Stimulated activated CD8-positive, alpha-beta memory T cell treated with anti-CD3 and anti-CD28 coated beads, Interleukin-4, amount 100 ng/mL, for 1 hour (primary cell): Measurements from ENCODE around the gene CFAP161.
"Not testable (repeated sequence)": the region's sequence is repeated elsewhere in the genome, so short reads cannot be mapped to it uniquely, and the experiment has no call there.

Experiments used
- DNase-seq, 2 donors: peaks; one replicate each; pipeline ENCODE4 v3.0.0-alpha.2; 2020; ENCODE audit warnings: low read depth in 2 of 2, low spot score in 1 of 2

The CFAP161 gene

DNA sequence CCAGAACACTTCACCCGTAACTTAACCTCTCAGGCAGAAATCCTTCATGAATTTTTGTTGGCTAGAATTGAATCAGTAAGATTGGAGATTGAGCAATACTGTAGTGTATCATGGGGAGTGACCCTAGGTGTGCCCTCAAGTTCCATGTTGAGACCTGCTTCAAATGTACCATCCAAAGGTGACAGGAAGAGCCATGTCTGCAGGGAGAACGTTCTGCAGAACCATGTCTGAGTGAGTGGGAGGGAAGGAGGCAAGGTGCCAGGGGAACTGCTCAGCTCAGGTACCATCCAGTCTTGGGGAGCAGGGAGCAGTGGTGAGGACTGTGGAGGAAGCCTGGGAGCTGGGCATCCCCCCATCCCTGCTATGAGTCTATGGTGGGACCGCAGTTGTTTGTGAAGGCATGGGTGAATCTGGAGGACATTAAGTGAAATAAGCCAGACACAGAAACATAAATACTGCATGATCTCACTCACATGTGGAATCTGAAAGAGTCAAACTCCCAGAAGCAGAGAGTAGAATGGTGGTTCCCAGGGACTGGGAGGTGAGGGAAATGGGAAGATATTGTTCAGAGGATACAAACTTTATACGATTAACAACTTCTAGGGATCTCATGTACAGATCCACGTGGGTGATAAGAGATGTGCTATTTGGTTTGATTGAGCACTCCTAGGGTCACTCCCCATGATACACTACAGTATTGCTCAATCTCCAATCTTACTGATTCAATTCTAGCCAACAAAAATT lies 23.3 kb downstream of the CFAP161 start:
- DNase-seq: no peak

DNA sequence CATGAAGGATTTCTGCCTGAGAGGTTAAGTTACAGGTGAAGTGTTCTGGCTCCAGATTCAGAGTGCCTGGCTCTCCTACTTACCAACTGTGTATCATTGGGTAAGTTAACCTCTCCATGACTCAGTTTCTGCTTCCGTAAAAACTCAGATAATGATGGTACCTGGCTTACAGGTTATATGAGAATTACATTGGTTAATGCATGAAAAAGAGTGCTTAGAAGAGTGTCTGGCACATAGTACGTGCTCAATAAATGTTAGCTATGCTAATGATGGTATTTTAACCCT lies 23.8 kb downstream of the CFAP161 start:
- DNase-seq: no peak

DNA sequence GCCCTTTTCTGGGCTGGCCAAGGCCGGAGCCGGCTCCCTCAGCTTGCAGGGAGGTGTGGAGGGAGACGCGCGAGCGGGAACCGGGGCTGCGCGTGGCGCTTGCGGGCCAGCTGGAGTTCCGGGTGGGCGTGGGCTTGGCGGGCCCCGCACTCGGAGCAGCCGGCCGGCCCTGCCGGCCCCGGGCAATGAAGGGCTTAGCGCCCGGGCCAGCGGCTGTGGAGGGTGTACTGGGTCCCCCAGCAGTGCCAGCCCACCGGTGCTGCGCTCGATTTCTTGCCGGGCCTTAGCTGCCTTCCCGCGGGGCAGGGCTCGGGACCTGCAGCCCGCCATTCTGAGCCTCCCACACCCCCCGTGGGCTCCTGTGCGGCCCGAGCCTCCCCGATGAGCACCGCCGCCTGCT lies 24.5 kb downstream of the CFAP161 start:
- not testable (repeated sequence) for DNase-seq

DNA sequence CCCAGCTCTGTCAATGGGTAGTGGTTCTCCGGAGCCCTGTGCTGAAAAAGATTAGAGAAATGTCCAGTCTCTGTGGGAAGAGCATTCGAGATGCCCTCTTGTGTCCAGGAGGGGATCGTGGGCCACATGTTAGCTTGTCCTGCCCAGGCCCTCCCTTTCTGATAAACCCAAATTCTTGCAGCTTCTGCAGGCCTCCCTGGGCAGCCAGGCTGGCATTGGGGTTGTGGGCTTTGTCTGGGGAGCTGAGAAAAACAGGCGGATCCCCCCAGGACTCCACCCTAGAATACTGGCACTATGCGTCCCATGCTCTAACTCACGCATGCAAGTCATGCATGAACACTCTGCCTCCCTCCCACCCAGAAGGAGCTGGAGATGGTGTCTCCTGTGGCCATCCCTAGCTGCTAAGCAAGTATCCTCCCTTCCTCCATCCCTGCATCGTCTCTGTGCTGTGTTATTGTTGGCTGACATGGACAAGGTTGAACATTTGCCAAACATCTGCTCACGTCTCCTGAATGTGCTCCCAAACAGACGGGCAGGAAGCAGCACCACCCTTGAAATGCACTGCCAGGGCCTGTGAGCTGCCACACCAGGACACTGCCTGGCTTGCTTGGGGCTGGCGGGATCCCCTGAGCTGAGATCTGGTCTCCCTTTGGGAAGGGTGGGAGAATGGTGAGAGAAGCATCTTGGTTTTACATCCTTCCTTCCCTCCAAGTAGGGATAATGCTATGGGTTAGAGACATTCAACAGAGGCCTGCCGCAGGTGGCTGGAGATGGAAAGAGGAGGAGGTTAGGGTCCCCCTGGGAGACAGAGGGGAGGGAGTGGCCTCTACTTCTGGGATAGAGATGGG lies 26.5 kb downstream of the CFAP161 start:
- DNase-seq: no peak

DNA sequence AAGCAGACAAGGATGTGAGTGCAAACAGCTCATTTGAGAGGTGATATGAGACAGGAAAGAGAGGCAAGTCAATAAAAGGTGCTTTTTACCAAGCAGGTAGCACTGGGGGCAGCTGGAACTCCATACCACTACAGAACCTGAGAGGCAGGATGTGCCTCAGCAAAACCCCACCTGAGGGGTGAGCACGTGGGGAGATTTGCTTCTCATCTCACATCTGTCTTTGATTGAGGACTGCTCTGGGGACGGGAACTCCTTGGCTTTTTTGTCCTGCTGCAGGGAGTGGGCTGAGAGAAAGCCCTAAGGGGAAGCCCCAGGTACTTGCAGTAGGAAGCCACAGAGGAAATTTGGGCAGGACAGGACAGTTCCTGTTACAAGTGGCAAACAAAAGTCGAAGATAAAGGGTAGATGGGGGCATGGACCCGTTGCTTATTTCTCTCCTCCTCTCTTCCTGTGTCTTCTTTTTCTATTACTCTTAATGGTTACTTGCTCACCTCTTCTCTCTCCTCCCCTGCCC lies 27.1 kb downstream of the CFAP161 start:
- no peak for DNase-seq

DNA sequence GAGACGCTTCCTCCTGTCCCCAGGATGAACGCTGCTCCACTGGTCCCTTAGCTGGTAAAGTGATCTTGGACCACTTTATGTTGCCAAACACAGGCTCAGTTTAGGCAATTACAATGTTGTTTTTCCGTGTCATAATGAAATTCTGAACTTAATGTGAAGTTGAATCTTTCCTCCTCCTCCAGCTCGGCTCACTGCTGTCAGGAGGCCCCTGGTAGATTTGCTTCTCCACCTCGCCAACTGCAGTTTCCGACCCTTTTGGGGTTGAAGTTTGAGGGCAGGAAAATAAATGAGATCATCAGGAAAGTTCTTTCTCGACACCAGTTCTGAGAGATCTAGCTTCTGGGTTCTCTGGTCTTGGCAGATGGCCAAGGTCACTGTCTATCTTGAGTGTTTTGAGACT lies 27.8 kb downstream of the CFAP161 start:
- DNase-seq: no peak

DNA sequence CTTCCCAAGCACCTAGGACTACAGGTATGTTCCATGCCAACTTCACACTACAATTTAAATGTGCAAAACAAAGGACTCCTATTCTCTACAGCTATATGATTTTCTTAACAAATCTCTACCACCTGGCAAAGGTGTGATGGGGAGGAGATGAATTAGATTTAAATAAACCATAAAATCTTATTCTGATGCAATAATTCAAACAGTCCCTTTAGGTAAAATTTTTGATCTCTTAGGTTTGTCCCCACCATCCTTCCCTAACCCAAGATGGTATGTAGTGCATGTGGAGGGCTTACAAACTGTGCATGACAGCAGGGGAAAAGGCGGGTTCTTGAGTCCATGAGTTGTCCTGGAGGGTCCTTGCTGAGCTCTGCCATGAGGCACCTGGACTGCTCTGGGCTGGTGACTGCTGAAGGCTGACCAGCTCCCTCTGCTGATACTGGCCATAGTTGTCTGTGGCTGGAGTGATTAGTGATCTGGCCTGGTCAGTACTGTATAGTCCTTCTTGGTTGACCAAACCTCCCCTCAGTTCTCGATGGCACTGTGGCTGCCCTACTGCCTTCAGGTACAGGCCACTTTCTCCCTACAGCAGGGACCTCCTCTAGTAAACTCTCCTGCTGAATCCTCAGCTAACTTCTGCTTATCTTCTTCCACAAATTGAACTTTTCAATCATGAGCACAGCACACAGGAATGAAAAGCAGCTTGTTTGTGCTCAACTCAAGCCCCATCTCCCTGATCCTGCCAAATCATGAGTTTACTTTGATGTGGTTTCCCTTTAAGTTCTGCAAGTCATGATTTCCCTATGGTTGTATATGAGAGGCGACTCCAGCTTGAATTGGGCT lies 30.1 kb downstream of the CFAP161 start:
- no peak for DNase-seq

DNA sequence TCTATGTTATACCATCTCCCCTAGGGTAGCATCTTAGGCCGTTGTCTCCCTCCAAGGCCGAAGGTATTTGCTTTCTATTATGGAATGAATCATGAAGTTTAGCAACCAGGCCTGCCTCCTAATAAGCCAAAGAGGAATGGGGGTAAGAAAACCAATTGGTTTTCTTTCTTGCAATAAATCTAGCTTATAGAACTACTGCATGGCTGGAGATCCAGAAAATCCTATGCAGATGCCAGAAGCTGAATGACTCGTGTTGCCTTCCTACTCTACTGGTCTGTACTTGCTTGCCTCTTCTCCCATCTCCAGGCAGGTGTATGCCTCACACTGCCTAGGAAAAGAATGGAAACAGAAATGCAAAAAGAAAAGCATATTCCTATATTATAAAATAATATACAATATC lies 31.5 kb downstream of the CFAP161 start:
- DNase-seq: no peak

DNA sequence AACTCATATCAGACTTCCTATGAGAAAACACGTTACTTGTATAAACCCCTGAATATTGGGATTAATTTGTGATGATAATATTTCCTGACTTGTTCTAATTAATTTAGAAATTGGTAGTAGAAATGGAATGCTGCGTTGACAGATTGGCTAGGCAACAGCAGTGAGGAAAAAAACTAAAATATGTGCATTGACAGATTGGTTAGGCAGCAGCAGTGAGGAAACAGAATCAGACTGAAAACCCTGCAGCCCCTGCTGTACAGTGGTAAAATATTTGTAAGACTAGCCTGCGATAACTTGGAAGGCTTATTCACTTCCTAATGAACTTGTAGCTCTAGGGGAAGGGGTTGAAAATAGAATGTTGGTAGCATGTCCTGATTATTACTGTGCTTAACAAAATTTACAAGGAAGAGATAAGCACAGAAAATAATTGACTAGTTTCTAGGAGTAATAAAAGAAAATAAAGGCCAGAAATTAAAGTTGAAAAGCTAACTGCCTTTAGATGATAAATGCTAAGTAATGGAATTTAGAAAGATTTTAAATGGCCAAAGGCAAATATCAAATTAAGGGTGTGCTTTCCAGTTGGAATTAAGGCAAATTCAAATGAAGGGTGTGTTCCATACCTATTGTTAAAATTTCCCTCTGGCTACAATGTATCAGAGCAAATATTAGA lies 32.7 kb downstream of the CFAP161 start:
- no peak for DNase-seq

DNA sequence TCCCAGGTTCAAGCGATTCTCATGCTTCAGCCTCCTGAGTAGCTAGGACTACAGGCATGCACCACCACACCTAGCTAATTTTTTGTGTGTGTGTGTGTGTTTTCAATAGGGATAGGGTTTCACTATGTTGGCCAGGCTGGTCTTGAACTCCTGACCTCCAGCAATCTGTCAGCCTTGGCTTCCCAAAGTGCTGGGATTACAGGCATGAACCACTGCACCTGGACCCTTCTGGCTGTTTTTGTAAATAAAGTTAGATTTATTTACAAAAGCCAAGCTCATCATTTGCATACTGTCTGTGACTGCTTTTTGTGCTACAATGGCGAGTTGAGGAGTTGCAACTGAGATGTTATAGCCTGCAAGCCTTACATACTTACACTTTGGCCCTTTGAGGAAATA lies 34.1 kb downstream of the CFAP161 start:
- DNase-seq: no peak

DNA sequence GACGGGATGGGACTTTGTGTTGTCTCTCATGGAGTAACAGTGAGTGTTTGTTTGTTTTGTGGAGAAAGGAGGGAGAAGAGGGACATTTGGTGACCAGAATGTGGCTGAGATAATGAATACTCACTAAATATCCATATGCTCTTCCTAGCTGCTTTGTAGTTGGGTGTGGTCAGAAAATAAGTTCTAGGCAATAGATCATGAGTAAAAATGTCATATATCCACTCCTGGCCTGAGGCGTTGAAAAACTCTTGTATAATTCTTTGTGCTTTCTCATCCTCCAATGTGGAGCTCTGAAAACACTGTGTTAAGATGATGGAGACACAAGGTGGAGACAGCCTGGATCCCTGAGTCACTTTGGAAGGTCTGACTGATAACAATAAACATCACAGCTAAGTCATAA lies 34.6 kb downstream of the CFAP161 start:
- DNase-seq: no peak

DNA sequence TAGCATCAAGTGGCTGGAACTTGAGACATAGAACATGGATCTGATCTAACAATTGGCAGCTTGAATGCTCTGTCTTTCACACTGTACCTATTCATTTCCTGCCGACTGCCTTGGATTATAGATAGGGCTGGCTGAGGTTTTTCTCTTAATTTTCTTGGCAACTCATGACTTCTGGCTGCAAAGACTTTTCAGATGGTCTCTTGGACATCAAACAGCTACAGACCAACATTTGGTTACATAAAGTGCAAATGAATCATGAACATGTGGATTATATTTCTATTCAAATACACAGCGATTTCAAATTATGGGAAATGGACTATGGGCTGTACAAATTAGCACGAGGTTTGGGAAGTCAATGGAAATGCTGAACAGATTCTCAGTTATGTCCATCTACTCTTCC lies 36.4 kb downstream of the CFAP161 start:
- no peak for DNase-seq

DNA sequence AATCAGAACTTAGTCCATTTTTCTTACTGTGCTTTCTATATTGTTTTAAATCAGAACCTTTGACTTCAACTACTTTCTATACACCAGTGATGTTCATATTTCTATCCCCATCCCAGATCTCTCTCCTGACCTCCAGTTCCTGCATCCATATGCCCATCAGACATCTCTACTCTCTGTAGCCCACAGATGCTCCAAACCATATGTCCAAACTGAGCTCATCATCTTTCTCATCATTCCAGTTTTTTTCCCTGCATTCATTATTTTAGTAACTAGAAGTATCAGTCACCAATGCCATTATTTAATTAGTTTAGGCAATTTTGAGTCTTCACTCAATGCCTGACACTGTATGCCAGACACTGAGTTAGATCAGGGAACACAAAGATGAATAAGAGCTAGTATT lies 37.2 kb downstream of the CFAP161 start:
- no peak for DNase-seq

DNA sequence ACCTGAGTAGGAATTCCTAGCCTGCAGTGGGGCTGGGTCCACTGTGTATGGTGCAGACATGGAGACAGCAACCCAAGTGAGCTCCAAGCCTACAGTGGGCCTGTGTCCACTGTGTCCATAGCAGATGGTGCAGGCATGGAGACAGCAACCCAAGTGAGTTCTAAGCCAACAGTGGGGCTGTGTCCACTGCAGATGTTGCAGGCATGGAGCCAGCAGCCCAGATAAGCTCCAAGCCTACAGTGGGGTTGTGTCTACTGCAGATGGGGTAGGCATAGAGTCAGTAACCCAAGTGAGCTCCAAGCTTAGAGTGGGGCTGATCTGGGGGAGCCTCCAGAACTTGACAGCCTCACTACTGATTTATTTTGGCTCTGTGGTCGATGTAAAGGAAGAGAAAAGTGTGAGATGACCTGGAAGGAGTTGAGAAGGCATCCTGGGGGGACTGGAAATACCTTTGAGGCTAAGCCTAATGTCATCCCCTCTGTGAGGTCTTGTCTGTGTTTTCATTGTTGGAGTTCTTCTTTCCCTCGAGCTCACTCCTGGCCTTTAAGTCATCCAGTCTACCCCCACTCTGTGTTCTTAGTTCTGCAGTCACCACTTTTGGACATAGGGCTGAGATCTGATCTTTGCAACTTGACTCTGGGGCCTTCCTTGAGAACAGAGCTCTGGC lies 40.2 kb downstream of the CFAP161 start:
- no peak for DNase-seq

DNA sequence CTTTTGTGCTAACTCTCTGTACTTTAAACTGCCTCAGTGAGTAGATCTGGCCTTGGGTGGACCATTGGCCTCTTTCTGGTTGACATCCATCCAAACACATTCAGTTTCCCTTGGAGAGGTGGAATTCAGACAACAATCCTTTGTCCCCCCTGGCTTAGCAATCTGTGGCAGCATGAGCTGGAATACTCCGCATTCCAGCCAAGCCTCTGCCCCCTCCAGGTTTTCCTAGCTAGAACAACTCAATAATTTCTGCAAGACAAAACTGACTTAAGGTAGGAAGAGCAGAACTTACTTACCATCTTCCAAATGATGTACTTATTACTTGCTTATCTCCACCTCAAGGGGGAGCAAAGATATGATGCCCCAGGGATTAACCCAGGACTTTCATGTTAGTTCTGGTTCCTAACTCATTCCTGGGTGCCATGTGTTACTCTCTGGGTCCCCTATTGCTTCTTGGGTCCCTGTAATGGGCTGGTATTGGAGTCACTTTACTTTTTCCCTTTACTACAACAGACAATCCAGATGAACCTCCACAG lies 40.8 kb downstream of the CFAP161 start:
- no peak for DNase-seq

DNA sequence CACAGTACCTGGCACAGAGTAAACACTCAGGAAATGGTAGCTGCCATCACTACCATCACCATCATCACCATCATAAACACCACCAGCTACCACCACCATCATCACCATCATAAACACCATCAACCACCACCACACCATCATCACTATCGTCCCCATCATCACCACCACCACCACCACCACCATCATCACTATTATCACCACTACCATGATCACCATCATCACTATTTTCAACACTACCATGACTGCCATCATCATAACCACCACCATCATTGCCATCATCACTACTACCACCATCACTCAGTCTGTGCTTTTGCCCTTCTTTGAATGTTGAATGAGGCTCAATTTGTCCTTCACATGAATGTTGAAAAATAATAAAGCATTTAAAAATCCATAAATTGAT lies 41.4 kb downstream of the CFAP161 start:
- DNase-seq: no peak

DNA sequence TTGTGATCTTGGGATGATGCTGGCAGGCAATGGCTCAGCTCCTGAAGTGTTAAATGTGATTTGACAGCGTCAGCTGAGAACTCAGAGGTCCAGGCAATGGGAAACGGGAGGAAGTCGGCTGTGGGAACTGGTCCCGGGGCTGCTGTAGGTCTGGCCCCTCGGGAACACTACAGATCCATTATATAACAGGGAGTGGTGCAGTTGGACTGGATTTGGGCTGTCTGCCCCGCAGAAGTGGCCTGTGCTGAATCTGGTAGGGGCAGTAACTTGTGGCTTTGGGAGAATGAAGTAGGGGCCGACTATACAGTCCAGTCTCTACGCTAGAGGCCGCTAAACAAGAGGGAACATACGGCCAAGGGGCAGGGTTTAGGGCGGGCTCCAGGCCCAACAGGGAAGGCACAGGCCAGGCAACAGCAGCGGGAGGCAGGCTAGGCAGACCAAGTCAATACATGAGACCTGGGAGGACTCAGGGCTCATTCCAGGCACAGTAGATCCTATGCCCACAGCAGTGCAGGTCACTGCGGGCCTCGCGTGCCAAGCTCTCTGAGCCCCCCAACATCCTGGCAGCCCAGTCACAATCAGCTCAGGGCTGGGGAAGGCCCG lies 42.3 kb downstream of the CFAP161 start:
- no peak for DNase-seq

DNA sequence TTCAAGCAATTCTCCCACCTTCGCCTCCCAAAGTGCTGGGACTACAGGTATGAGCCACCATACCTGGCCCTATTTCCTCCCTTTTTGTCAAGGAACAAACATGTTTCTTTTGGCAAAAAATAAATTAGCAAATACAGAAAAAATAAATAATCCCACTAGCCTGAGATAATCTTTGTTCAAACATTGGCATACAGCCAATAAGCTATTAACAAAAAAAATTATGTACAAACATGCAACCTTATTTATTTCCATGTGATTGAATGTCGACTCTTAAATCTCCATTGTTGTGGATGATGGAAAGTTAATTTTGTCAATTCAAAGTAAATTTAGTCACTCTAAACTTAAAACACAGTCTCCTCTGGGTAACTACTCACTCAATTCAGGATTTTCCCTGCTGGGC lies 44.3 kb downstream of the CFAP161 start:
- no peak for DNase-seq

DNA sequence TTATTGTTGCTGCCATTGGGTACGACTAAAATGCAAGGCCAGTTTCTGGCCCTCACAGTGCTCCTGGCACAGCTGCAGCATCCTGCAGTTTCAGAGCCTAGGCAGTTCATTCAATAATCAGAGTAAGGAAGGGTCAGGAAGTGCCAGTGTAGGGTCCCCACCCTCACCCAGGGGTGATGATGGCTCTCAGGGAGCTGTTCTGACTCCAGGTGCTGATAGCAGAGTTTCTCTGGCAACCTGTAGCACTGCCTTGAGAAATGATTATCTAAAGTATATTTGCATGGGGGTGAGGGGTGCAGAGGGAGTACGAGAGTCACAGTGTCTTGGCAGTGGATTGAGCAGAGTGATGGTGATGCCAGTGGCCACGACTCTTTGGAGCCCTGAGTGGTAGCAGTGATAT lies 47.1 kb downstream of the CFAP161 start:
- DNase-seq: no peak
